VCaP (cell line): ENCODE measurements around the gene SLC39A11.
"Not testable (repeated sequence)": the region's sequence is repeated elsewhere in the genome, so short reads cannot be mapped to it uniquely, and the experiment has no call there.

Source experiments
- H3K27ac ChIP-seq: fragments of 450-650 bp; 2 replicates; pipeline ENCODE4 v1.5.1; 2017
- CTCF ChIP-seq: fragments of 450-650 bp; conservative IDR thresholded peaks from 2 replicates; pipeline ENCODE4 v1.5.1; 2017; ENCODE audit warnings: mild to moderate bottlenecking, moderate library complexity

Gene SLC39A11

DNA sequence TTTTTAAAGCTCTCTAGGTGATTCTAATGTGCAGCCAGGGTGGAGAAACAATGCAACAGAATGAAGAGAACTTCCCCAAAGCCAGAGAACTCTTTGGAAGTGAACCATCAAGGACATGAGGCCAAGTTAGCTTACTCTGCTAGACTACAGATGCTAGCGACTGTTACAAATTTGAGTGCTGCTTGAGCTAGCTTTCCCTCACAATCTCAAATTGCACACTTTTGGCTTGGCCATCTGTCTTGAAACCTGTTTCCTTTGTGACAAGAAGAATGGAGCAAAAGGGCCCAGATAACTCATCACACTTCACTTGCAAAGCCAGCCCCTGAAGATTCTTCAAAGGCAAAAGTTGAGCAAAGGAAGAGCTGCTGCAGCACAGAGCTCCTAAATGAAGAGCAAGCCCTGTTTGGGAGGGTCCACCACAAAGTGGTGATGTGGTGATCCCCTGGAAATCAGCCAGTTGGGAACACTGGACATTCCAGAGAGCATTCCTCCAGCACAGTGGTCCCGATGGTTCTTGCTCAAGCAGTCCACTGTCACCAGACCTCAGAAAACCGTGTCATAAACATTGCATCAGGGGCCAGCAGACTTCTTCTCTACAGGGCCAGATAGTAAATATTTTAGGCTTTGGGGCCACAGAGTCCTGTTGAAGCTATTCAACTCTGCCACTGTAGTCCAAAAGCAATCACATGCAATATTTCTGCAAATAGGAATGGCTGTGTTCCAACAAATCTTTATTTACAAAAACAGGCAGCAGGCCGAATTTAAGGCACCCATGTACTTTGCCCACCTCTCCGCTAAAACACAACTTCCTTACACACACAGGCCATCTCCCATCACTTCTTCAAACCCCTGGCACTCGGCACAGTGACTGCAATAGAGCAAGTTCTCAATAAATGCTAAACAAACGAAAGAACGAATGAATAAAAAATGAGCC lies 21.2 kb downstream of the SLC39A11 start:
- TF ChIP-seq CTCF: no peak
- H3K27ac ChIP-seq: no peak overlapping the region

DNA sequence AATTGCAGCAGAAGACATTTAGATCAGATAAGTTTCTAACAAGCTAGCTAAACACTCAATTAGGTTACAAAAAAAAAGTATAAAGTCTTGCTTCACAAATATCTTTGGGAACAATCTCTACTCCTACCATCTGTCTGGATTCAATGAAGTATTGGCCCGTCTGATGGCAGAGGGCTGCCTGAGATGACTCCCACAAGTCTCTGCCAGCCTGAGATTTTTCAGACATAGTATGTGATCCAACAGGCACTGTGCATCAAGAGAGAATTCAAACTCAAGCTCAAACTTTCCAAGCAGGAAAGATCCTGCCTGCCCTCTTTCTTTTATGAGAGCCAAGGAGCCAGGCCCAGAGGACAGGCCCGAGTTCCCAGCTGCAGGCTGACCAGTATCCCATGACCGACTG lies 22.6 kb downstream of the SLC39A11 start:
- H3K27ac ChIP-seq: no peak overlapping the region
- TF ChIP-seq CTCF: no peak

- no peak overlapping the region for H3K27ac ChIP-seq
- TF ChIP-seq CTCF: no peak
These were observed 23.2 kb downstream of the SLC39A11 start for GRCh38 chr17:73069164-73069770.

GRCh38 chr17:73068322-73069153 lies 23.9 kb downstream of the SLC39A11 start:
- H3K27ac ChIP-seq: no peak overlapping the region

GRCh38 chr17:73067699-73068098 lies 24.8 kb downstream of the SLC39A11 start:
- H3K27ac ChIP-seq: not testable (repeated sequence)

More at GRCh38 chr17:73068322-73069153, 23.9 kb downstream of the SLC39A11 start:
- no peak for TF ChIP-seq CTCF

DNA sequence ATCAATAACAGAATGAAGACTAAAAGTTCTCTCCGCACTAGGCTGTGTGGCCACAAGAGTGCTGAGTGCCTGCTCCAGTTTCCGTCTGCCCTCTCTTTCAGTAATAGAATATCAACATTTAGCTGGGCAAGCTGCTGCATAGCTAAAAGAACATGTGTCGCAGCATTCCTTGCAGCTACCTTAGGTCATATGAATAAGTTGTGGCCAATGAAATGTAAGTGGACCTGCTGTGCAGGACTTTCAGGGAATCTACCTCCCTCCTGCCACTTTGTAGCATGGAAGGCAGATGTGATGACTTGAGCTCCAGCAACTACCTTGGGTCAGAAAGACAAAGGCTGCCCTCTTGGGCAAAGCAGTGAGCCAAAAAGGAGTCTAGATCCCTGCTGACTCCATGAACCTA lies 25.4 kb downstream of the SLC39A11 start:
- no peak overlapping the region for H3K27ac ChIP-seq
- TF ChIP-seq CTCF: no peak

DNA sequence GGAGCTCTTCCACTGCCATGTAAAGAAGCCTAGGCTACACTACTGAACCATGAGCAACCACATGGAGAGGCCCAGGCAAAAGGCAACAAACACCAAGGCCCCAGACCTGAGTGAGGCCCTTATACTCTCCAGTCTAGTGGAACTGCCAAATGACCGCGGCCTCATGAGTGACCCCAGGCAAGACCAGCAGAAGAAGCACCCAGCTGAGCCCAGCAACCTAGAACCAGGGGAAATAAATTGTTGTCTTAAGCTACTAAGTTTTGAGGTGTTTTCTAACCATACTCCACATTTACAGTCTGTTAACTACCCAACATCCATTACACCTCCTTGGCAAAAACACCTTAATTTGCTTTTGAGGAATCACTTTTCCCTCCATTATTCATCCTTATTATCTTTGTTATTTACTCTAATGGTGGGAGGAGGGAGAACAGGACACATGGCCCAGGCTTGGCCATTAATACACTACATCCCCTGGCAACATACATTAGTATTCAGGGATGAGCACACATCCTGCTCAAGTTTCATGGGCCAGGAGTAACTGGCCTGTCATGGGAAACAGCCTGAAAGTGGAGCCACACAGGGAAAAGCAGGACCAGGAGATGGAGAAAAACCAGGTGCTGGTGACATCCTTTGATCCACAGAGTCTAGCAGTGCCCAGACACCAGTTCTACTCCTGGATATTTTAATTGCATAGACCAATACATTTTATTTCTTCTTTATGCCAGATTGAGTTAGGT lies 26.2 kb downstream of the SLC39A11 start:
- TF ChIP-seq CTCF: no peak
- no peak overlapping the region for H3K27ac ChIP-seq
